ENCODE measurements around the gene SCD. TPM values are rescaled to one million over a fixed set of nuclear protein-coding genes. Genes with fewer than 3 reads are reported as not detected.
"Not testable (repeated sequence)": the region's sequence is repeated elsewhere in the genome, so short reads cannot be mapped to it uniquely, and the experiment has no call there.

Gene SCD
- total RNA-seq, result 100 to 1,000 TPM; 197 to 969 TPM
- long read RNA-seq, full-length matches to known transcripts, result 16 of 53 reads
- long read RNA-seq, partial matches to known transcripts, result 35 of 53 reads
- long read RNA-seq, other reads (novel, unspliced or antisense), result 2 of 53 reads

DNA sequence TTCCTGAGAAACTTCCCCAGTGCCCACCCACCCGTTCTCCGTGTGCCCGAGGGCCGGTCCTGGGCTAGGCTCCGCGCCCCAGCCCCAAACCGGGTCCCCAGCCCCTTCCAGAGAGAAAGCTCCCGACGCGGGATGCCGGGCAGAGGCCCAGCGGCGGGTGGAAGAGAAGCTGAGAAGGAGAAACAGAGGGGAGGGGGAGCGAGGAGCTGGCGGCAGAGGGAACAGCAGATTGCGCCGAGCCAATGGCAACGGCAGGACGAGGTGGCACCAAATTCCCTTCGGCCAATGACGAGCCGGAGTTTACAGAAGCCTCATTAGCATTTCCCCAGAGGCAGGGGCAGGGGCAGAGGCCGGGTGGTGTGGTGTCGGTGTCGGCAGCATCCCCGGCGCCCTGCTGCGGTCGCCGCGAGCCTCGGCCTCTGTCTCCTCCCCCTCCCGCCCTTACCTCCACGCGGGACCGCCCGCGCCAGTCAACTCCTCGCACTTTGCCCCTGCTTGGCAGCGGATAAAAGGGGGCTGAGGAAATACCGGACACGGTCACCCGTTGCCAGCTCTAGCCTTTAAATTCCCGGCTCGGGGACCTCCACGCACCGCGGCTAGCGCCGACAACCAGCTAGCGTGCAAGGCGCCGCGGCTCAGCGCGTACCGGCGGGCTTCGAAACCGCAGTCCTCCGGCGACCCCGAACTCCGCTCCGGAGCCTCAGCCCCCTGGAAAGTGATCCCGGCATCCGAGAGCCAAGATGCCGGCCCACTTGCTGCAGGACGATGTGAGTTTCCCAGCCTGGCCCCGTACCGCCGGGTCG is at the start of gene SCD:
SCD (plus strand) TSS at position 469 of the 803 bp plus-strand sequence; CDS start at position 741, 272 bp downstream.
- peak; percentile 84 for DNase-seq
- intact Hi-C loops (cut with DNase I), result no loop called here
- peak; percentile 81 to 92 for ATAC-seq

DNA sequence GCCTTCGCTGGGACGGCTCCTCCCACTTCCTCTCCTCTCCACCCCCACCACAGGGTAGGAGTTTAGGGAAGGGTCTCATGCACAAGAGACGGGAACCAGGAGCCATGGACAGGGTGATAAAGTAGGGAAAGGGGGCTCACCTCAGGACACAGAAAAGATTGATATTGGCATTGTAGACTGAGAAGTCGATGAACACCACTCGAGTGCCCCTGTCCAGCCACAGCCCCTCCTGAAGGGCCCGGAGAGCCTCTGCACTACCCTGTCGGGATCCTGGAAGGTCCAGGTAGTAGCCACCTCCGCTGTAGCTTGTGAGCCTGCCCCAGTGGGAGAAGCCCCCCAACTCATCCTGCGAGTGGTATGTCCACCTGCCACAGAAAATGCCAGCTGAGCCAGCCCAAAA is 49.8 kb upstream of the SCD start:
- DNase-seq, result no peak
- no peak for ATAC-seq
- intact Hi-C loops (cut with DNase I), result no loop called here

DNA sequence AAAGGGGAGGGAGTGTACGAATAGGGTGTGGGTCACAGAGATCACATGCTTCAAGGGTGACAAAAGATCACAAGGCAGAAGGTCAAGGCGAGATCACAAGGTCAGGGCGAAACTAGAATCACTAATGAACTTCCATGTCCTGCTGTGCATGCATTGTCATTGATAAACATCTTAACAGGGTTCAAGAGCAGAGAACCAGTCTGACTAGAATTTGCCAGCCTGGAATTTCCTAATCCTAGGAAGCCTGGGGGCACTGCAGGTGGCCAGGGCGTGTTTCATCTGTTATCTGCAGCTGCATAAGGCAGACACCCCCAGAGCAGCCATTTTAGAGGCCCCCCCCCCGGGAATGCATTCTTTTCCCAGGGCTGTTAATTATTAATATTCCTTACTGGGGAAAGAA is 45.9 kb upstream of the SCD start:
- intact Hi-C loops (cut with DNase I); DNase-seq; ATAC-seq: not testable (repeated sequence)

DNA sequence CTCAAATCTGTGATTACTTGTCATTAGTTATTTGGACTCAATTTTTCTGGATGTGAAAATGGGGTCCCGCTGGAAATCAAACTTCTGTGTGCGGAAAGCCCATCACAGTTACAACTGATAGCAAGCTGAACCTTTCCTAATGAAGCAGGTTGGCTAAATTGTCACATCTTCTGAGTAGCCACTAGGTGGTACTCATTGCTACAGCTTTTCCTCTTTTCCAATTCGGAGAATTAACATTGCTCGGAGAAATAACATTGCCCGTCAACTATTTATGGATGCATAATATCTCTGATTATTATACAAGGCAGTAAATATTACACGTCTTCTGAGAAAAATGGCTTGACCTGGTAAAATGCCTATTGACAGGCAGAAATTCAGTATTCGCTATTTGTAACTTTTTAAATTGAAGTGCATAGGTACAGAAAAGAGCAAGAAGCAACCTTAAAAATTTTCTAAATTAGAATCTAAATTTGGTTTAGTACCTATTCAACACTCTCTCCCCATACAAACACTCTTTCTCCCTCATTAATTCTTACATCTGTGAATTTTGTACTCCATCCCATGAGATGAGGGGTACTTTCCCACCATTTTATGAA is 43.2 kb upstream of the SCD start:
- intact Hi-C loops (cut with DNase I), result no loop called here
- DNase-seq, result no peak

DNA sequence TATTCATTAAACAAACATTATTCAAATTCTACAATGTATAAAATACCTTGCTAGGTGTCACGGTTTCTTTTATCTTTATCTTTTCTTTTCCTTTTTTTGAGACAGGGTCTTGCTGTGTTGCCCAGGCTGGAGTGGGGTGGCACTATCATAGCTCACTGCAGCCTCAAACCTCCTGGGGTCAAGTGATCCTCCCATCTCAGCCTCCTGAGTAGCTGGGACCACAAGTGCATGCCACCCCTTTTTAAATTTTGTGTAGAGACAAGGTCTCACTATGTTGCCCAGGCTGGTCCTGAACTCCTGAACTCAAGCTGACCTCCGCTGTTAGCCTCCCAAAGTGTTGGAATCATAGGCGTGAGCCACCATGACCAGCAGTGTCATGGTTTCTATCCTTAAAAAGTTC is 42.6 kb upstream of the SCD start:
- ATAC-seq (no peak), DNase-seq (no peak)
- intact Hi-C loops (cut with DNase I), result no loop called here

More for the DNA sequence above, 43.2 kb upstream of the SCD start:
- no peak for ATAC-seq

DNA sequence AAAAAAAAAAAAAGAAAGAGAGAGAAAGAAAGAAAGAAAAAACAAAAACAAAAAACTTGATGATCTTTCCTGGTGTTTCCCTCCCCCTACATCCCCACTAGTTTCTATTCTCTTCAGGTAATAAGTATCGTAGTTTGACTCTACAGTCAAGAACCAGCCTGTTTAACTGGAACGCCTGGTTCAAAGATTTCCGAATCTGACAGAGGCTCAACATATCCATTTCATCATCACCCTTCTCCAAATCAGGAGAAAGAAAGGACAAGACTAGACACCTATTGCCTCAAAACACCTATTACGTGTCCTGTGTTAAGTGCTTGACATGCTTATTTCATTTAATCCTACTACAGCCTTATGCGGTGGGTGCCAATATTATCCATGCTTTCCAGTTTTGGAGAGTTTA is 40.2 kb upstream of the SCD start:
- intact Hi-C loops (cut with DNase I), result no loop called here
- ATAC-seq (no peak), DNase-seq (no peak)

DNA sequence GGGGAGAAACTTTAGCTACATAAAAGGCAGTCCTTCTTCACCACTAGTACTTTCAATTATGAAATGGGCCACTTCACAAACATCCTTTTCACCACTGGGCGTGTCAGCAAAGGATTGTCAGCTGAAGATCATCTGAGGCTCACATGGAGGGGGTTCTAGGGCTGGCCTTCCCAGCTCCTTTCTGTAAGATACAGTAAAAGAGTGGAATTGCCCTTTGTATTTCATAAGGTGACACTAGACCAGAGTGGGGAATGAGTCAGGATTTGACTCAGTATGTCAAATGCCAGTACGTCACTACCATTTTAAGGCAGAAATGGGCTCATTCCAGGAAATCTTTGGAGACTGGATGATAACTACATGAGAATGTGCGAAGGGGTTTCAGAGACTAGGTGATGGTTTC is 39.3 kb upstream of the SCD start:
- ATAC-seq (no peak), DNase-seq (no peak)
- intact Hi-C loops (cut with DNase I), result no loop called here

DNA sequence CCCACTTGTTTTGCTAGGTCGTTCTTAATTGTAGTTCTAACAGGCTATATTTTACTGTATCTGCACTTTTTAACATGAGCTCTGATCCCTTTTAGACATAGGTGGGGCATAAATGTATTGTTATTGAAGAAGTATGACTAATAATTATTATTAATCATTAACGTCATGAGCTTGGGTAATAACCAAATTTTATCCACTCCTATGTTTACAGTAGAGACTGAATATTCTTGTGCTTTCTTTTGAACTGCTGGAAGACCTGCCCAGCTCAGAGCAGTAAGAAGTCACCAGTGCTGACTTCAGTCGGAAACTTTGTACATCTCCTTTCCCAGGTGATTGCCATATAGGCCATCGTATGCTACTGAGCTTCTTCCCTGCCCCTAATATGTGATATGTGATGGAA is 35.7 kb upstream of the SCD start:
- no peak for DNase-seq
- intact Hi-C loops (cut with DNase I), result no loop called here
- no peak for ATAC-seq

DNA sequence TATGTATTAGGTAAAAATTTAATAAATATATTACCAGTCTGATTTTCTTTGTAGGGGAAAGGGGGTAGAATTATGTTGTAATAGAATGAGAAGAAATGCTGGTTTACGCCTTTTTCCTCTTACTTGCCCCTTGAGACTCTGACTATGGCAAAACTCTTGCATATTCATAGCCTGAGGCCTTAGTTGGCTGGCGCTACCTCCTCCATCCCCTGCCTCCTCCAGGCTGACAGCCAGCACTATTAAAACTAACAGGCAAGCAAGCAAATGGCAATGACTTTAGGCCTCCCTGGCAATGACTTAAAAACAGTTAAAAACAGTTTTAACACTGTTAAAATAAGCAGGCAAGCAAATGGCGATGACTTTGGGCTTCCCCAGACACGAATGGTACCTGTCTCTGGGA is 31.4 kb upstream of the SCD start:
- intact Hi-C loops (cut with DNase I), result no loop called here
- DNase-seq, result no peak
- peak in 1 of 2 donors; percentile 84 for ATAC-seq

DNA sequence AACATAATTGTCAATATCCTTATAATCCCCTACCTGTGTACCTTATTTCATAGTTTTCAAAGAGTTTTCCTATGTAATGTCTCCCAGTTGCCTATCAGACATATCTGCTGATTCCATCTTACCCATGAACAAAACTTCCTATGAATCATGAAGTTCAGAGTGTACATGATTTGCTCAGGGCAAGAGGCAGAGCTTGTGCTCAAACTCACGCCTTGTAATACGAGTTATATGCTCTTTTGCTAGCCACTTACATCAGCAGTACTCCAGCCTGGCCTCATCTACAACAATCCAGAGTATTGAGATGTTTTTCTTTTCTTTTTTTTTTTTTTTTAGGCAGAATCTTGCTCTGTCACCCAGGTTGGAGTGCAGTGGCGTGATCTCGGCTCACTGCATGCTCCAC is 28.8 kb upstream of the SCD start:
- DNase-seq (no peak), ATAC-seq (no peak)
- intact Hi-C loops (cut with DNase I), result no loop called here

DNA sequence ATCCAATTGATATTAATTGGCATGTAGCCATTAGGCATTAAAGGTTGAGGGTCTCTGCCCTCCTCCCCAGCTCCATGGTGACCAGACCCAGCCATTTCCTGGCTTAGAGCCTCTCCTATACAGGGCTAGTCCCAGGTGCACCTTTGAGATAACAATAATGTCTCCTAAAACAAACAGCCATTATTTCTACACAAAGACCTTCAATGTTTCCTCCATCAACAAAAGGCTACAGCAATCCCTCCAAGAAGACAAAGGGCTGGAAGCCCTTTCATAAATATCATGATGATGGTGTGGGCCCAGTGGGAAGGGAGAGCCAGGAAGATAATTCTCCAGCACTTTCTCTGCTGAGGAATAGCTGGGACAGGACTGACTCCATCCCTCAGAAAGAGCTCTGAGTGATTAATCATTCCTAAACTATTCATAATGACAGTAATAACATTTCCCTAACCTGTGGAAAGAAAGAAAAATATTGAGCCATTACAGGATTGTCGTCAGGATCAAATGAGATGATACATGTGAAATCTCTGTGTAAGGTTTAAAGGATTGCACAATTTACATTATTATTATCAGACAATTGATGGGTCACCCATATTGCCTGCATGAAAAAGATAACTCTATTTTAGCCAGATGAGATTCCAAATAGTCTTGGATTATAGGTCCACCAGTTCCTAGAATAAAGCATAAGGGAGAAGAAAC is 27.2 kb upstream of the SCD start:
- ATAC-seq, result no peak
- DNase-seq, result no peak
- intact Hi-C loops (cut with DNase I), result no loop called here

DNA sequence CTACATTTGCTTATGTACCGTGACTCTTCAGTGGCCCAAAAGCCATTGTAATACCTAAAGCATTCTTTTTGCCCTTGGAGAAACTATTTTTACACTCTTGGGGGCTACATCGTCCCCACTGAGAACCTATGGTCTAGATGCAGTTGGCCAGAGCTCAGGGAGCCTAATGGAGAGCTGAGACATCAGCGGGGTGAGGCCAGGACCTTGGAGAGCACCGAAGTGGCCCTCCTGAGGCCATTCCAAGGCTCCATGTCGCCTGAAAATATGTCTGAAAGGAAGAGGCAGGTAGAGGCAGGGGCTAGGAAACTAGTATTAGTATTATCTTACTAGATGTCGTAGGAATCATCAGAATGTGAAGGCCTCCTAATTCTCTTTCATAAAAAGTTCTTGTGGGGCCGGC is 21.9 kb upstream of the SCD start:
- no peak for DNase-seq
- intact Hi-C loops (cut with DNase I), result no loop called here
- ATAC-seq, result no peak

DNA sequence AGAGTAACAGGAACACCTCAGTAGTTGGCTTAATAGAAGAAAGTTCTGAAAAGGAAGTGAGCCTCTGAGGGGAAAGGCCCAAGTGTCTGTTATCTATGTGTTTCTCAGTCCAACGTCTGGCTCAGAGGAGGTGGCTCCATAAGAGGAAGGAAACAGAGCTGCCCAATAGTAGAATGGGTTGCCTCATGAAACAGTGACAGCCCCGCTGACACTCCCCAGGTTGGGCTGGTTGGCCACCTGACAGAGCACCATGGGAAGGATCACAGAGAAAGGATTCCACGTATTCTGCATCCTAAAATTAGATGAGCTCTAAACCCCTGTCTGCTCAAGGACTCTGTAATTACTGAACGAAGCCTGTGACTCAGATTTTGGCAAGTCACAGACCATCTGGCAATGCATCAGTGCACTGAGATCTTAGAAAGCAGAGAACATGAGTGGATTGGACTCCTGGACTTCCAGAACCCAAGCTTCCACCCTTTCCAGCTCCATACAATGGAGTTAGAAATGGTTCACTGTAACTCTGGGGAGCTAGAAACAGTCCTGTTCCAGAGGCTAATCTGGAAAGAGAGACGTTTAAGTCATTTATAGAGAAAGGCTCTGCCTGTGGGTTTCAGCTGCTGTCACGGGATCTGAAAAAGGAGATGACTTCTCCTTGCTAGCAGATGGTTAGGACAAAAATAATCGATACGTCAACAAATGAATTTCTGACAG is 19.9 kb upstream of the SCD start:
- ATAC-seq, result peak in 1 of 2 donors; percentile 86
- intact Hi-C loops (cut with DNase I), result no loop called here
- DNase-seq, result no peak

DNA sequence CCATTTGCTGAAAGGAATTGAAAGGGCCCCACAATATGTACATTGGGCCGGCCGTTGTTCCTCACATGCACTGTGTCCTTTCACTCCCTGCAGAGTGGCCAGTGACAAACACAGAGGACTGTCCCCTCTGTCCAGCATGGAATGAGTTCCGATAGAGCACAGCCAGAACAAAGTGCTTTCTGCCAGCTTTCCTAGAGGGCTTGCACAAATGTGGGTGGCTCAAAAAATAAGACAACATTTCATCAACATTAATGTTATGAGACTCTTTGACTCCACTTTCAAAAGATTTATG is 19.4 kb upstream of the SCD start:
- ATAC-seq (no peak), DNase-seq (no peak)
- intact Hi-C loops (cut with DNase I), result no loop called here

DNA sequence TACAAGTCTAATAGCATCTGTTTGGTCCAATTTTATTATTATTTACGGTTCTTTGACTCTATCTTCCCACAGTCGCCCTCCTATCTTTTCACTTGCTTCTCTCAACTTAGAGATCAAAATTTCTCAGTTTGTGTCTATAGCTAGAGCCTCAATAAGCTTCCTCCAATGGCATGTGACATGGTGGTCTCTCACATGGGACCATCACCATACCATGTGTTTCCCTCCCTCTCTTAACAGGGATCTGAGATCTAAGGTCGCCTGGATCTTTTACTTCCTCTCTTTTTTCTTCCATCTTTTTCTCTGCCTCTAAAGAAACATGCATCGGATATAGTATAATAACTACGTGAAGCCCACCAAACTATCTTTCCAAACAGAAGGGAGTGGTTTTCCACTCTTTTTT is 18.8 kb upstream of the SCD start:
- intact Hi-C loops (cut with DNase I), result no loop called here
- no peak for DNase-seq
- no peak for ATAC-seq

DNA sequence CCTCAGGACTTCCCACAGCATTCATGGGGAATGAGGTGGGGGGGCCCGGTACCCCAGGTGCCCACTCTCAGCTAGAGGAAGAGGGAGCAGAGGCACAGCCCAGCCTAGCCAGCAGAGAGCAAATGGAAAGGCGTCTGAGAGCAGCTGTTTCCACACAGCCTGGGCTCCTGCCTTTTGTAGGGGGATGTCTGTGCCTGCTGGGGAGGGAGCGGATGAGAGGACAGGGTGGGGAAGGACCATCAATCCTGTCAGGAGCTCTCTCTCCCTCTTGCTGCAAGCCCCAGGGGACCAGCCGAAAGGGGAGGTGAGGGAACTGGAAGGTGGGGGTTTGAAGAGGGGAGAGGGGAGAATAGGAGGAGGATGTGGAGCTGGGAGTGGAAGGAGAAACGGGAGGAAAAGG is 17.0 kb upstream of the SCD start, which contains the start of gene PKD2L1:
PKD2L1 (minus strand) TSS at position 150 of the 400 bp plus-strand sequence; CDS start at position 25, 125 bp downstream.
- no peak for ATAC-seq
- intact Hi-C loops (cut with DNase I), result loop anchor here in 1 of 2 donors (10.0 kb wide), 1 partner anchor 545 kb away; no protein-coding TSS in a partner anchor
- DNase-seq, result no peak

DNA sequence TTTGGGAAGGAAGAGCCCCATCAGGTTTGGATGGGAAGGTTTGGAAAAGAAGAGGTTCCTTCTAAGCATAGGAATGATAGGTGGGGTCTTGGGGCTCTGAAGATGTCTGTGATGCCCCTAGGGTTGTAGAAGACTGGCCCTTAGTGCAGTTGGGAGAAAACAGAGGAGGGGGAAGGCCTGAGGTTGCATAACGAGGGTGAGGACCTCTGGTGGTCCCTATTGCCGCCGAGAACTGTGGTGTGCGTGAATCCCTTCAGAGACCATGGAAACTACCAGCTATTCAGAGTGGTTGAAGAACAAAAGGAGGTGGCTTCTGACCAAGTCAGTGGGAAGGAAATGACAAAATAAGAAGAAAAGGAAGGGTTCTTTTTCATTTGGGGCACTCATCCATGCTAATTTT is 13.9 kb upstream of the SCD start:
- no peak for DNase-seq
- intact Hi-C loops (cut with DNase I), result loop anchor here in 1 of 2 donors (10.0 kb wide), 1 partner anchor 542 kb away; no protein-coding TSS in a partner anchor
- no peak for ATAC-seq

DNA sequence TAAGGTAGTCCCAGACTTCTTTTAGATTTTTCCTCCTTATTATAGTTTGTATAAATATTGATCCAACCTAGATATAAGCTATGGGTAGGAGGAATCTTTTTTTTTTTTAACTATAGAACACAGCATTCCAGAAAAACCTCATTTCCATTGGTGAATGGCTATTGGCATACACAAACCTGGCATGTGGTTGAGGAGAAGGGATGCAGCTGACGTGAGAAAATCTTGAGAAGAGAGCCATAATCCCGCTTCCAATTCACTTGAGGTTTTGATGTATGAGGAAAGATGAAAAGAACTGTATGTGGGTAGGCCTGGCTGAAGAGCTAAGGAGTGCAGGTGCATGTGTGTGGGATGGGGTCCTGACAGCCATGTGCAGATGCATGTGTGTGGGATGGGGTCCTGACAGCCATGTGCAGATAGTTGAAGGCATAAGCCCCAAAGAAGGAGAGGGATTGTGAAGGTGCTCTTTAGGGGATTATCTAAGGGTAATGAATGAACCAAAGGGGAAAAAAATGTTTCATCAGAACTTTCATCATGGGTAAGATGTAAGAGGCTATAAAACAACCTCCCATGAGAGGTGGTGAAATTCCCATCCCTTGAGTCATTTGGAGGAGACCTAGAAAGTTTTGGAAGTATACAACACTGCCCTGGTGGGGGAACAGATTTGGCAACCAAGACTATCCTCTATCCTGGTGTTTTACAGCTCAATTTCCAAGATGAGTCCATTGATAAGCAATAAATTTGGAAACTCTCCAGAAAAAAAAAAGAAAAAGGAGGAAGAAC is 13.2 kb upstream of the SCD start:
- ATAC-seq, result peak in 1 of 2 donors; percentile 40
- DNase-seq, result no peak
- intact Hi-C loops (cut with DNase I), result loop anchor here in 1 of 2 donors (10.0 kb wide), 1 partner anchor 541 kb away; no protein-coding TSS in a partner anchor

All from left cardiac atrium (tissue), 4 donors.